ENCODE measurements around the gene EPC2.

Gene EPC2

DNA sequence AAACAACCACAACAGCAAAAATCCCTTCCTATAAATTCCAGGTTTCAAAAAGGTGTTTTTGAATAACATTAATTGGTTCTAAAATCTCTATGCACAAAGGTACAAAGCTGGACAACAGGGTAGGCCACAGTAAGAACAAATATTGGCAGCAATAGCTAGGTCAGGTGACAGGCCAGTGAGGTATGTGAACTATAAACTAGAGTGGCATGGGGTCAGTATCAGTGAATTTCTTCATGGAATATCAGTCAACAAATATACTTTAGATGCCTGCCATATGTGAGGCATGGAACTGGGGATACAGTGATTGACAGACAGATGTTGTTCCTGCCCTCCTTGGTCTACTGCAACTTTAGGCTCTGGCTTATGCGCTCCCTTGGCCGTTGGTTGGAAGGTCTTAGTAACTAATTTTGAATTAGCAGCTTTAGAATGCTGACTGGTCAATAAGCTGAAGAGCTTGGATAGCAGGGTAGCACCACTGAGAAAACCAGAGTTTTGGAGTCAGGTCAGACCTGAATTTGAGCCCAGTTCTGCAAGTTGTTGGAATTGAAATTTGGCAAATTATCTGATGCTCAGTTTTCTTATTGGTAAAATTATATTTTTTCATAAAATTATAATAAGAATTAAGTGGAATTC lies 2.3 kb upstream of the EPC2 start:
- H2BK15ac ChIP-seq (replicated peaks; ENCODE audit: low read depth) = no peak overlapping the region
- no CpG with 5 or more reads among the region's 2 CpGs for WGBS (ENCODE audit: extremely low coverage, insufficient coverage, low lambda C conversion rate)

DNA sequence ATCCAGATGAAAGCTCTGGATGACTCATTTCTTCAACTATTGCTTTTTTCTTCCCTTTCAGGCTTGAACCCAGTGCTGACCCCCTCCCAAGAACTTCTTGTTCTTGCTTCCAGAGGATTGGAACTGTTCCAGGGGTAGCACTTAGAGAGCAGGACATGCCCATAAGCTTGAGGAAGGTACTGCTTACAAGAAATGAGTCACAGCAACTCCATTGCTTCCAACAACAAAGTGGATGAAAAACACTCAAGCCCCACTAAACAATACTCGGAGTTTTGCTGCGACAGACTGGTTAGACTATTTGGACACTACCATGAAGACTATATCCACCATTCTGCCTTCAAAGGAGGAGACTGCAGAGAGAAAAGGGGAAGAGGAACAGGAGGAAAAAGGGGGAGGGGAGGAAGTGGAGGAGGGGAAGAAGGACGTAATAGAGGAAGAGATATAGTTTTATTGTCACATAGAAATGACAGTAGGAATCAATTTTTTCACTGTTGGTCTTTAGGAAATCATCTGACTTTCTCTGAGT lies 1.6 kb upstream of the EPC2 start:
- Histone ChIP-seq H3K18ac (ENCODE audit: low read length) (no peak overlapping the region), H3K4ac (ENCODE audit: low read depth, low read length) (no peak overlapping the region), H3K79me2 (ENCODE audit: control insufficient read depth, insufficient read depth, low read length) (peaks cover 22% of the 10 kb centered on the region), H2AK5ac (ENCODE audit: low read length) (no peak overlapping the region), H3K27ac (ENCODE audit: low read depth, low read length) (no peak overlapping the region), H3K4me1 (ENCODE audit: control insufficient read depth, low read depth, low read length) (no peaks in the 10 kb centered on the region), H4K5ac (ENCODE audit: low read length) (no peak overlapping the region), H3K9ac (ENCODE audit: low read length) (no peak overlapping the region), H3K27me3 (ENCODE audit: insufficient read depth, low read length, poor library complexity) (no peaks in the 10 kb centered on the region), H2BK120ac (ENCODE audit: low read depth, low read length) (no peak overlapping the region), H3K56ac (ENCODE audit: low read length) (no peak overlapping the region), H3K79me1 (ENCODE audit: low read length) (peaks cover 2% of the 10 kb centered on the region), H3K36me3 (ENCODE audit: control insufficient read depth, insufficient read depth, low read length) (no peaks in the 10 kb centered on the region), H4K8ac (ENCODE audit: low read depth, low read length) (no peak overlapping the region), H3K23ac (ENCODE audit: low read length) (no peak overlapping the region), H2BK15ac (replicated peaks; ENCODE audit: low read depth) (no peak overlapping the region), H3K4me2 (ENCODE audit: low read length) (no peak overlapping the region), H3K4me3 (ENCODE audit: low read length) (no peak overlapping the region), H2BK5ac (ENCODE audit: low read length) (no peak overlapping the region)
- 100% methylated on average over 1 of the region's 3 CpGs for WGBS (ENCODE audit: extremely low coverage, insufficient coverage, low lambda C conversion rate)
- no peak for DNase-seq

More for the DNA sequence above, 2.3 kb upstream of the EPC2 start:
- Histone ChIP-seq H3K79me1 (ENCODE audit: low read length) (peaks cover 2% of the 10 kb centered on the region), H4K8ac (ENCODE audit: low read depth, low read length) (no peak overlapping the region), H4K5ac (ENCODE audit: low read length) (no peak overlapping the region), H3K23ac (ENCODE audit: low read length) (no peak overlapping the region), H3K4me2 (ENCODE audit: low read length) (no peak overlapping the region), H3K18ac (ENCODE audit: low read length) (no peak overlapping the region), H2BK120ac (ENCODE audit: low read depth, low read length) (no peak overlapping the region), H3K4me3 (ENCODE audit: low read length) (no peak overlapping the region), H3K36me3 (ENCODE audit: control insufficient read depth, insufficient read depth, low read length) (no peaks in the 10 kb centered on the region), H2AK5ac (ENCODE audit: low read length) (no peak overlapping the region), H2BK5ac (ENCODE audit: low read length) (no peak overlapping the region), H3K27ac (ENCODE audit: low read depth, low read length) (no peak overlapping the region), H3K79me2 (ENCODE audit: control insufficient read depth, insufficient read depth, low read length) (peaks cover 17% of the 10 kb centered on the region), H3K9ac (ENCODE audit: low read length) (no peak overlapping the region), H3K4ac (ENCODE audit: low read depth, low read length) (no peak overlapping the region), H3K56ac (ENCODE audit: low read length) (no peak overlapping the region), H3K4me1 (ENCODE audit: control insufficient read depth, low read depth, low read length) (no peaks in the 10 kb centered on the region), H3K27me3 (ENCODE audit: insufficient read depth, low read length, poor library complexity) (no peaks in the 10 kb centered on the region)
- DNase-seq = no peak

DNA sequence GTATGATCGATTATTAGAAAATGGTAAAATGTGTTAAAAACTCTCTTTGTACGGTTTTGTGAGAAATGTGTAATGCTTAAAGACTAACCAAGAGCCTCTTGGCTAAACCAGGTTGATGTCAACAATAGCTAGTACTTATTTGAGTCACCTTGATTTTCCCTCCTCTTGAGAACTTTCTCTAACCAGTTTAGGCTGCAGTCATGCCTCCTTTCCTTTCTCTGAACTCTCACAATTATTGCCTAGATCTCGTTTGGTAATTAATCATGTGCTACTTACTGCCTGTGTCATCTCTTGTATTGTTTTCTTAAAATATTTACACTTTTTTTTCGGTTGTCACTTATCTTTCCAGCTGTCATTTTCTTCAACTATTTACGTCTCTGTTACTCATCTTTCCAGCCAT lies 1.1 kb upstream of the EPC2 start:
- DNase-seq = no peak
- Histone ChIP-seq H3K18ac (ENCODE audit: low read length) (no peak overlapping the region), H3K4me1 (ENCODE audit: control insufficient read depth, low read depth, low read length) (no peaks in the 10 kb centered on the region), H4K5ac (ENCODE audit: low read length) (no peak overlapping the region), H2BK5ac (ENCODE audit: low read length) (no peak overlapping the region), H3K4me2 (ENCODE audit: low read length) (no peak overlapping the region), H3K4ac (ENCODE audit: low read depth, low read length) (no peak overlapping the region), H3K27ac (ENCODE audit: low read depth, low read length) (no peak overlapping the region), H3K56ac (ENCODE audit: low read length) (no peak overlapping the region), H3K4me3 (ENCODE audit: low read length) (no peak overlapping the region), H3K23ac (ENCODE audit: low read length) (no peak overlapping the region), H2BK15ac (replicated peaks; ENCODE audit: low read depth) (no peak overlapping the region), H3K79me1 (ENCODE audit: low read length) (peaks cover 2% of the 10 kb centered on the region), H3K27me3 (ENCODE audit: insufficient read depth, low read length, poor library complexity) (no peaks in the 10 kb centered on the region), H4K8ac (ENCODE audit: low read depth, low read length) (no peak overlapping the region), H3K9ac (ENCODE audit: low read length) (peak overlapping the region; percentile 76), H2AK5ac (ENCODE audit: low read length) (no peak overlapping the region), H2BK120ac (ENCODE audit: low read depth, low read length) (no peak overlapping the region), H3K36me3 (ENCODE audit: control insufficient read depth, insufficient read depth, low read length) (no peaks in the 10 kb centered on the region), H3K79me2 (ENCODE audit: control insufficient read depth, insufficient read depth, low read length) (peaks cover 24% of the 10 kb centered on the region)
- 100% methylated on average over 2 of the region's 5 CpGs for WGBS (ENCODE audit: extremely low coverage, insufficient coverage, low lambda C conversion rate)

- peak; percentile 93 for DNase-seq
- H3K36me3 ChIP-seq (ENCODE audit: control insufficient read depth, insufficient read depth, low read length) = no peaks in the 10 kb centered on the region
- H3K4me3 ChIP-seq (ENCODE audit: low read length) = peak overlapping the region; percentile 88
- peak overlapping the region; percentile 92 for H3K23ac ChIP-seq (ENCODE audit: low read length)
- peak overlapping the region; percentile 94 for H2BK5ac ChIP-seq (ENCODE audit: low read length)
- H2AK5ac ChIP-seq (ENCODE audit: low read length) = no peak overlapping the region
- peak overlapping the region; percentile 98 for H3K18ac ChIP-seq (ENCODE audit: low read length)
- H2BK15ac ChIP-seq (replicated peaks; ENCODE audit: low read depth) = no peak overlapping the region
- no CpG with 5 or more reads among the region's 69 CpGs for WGBS (ENCODE audit: extremely low coverage, insufficient coverage, low lambda C conversion rate)
- H2BK120ac ChIP-seq (ENCODE audit: low read depth, low read length) = peak overlapping the region; percentile 62
- H3K79me1 ChIP-seq (ENCODE audit: low read length) = peaks cover 4% of the 10 kb centered on the region
- peak overlapping the region; percentile 95 for H3K4me2 ChIP-seq (ENCODE audit: low read length)
- peak overlapping the region; percentile 88 for H4K8ac ChIP-seq (ENCODE audit: low read depth, low read length)
- no peaks in the 10 kb centered on the region for H3K4me1 ChIP-seq (ENCODE audit: control insufficient read depth, low read depth, low read length)
- H3K27ac ChIP-seq (ENCODE audit: low read depth, low read length) = peak overlapping the region; percentile 95
- H3K56ac ChIP-seq (ENCODE audit: low read length) = peak overlapping the region; percentile 99
- H3K27me3 ChIP-seq (ENCODE audit: insufficient read depth, low read length, poor library complexity) = no peaks in the 10 kb centered on the region
- peak overlapping the region; percentile 93 for H3K4ac ChIP-seq (ENCODE audit: low read depth, low read length)
- H3K9ac ChIP-seq (ENCODE audit: low read length) = peak overlapping the region; percentile 95
- peaks cover 37% of the 10 kb centered on the region for H3K79me2 ChIP-seq (ENCODE audit: control insufficient read depth, insufficient read depth, low read length)
- H4K5ac ChIP-seq (ENCODE audit: low read length) = no peak overlapping the region
These were observed 460 bp downstream of the EPC2 start for GRCh38 chr2:148644883-148645538.

DNA sequence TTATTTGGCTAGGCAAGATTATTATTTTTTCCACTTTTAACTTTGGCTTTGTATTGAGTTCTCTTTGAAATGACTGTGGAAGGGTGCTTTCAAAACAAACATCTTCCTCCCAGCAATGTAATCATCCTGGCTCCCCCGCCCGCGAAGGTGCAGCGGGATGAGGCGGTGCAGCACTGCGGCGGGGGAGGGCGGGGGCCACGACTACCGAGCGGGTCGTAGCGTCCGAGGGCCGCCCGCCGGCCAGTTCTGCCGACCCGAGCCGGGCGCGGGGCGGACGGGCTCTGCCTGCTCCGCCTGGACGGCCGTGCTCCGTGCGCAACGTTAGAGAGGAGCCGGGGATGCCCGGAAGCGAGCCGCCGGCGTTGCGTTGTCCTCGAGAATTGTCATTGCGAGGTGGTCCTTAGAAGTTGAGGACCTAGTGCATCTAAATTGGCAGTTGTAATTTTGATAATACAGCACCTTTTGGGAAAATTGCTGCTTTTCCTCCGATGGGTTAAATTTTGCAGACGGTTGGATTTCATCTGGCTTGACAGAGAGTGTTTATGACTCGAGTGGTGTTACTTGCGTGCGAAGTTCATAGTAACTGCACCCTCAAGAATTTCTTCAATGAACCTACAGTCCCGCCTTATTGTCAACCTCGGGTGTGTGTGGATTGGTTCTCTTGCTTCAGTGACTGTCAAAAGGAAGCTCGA lies 1.1 kb downstream of the EPC2 start:
- no peak overlapping the region for H3K27ac ChIP-seq (ENCODE audit: low read depth, low read length)
- peak overlapping the region; percentile 52 for H3K18ac ChIP-seq (ENCODE audit: low read length)
- peak overlapping the region; percentile 95 for H3K4me2 ChIP-seq (ENCODE audit: low read length)
- H3K56ac ChIP-seq (ENCODE audit: low read length) = peak overlapping the region; percentile 84
- DNase-seq = peak; percentile 65
- H2BK120ac ChIP-seq (ENCODE audit: low read depth, low read length) = no peak overlapping the region
- no CpG with 5 or more reads among the region's 47 CpGs for WGBS (ENCODE audit: extremely low coverage, insufficient coverage, low lambda C conversion rate)
- H3K23ac ChIP-seq (ENCODE audit: low read length) = no peak overlapping the region
- H4K5ac ChIP-seq (ENCODE audit: low read length) = no peak overlapping the region
- no peak overlapping the region for H3K4ac ChIP-seq (ENCODE audit: low read depth, low read length)
- H2AK5ac ChIP-seq (ENCODE audit: low read length) = no peak overlapping the region
- H3K4me3 ChIP-seq (ENCODE audit: low read length) = peak overlapping the region; percentile 76
- H3K4me1 ChIP-seq (ENCODE audit: control insufficient read depth, low read depth, low read length) = no peaks in the 10 kb centered on the region
- H3K79me2 ChIP-seq (ENCODE audit: control insufficient read depth, insufficient read depth, low read length) = peaks cover 38% of the 10 kb centered on the region
- no peak overlapping the region for H4K8ac ChIP-seq (ENCODE audit: low read depth, low read length)
- no peaks in the 10 kb centered on the region for H3K27me3 ChIP-seq (ENCODE audit: insufficient read depth, low read length, poor library complexity)
- H3K36me3 ChIP-seq (ENCODE audit: control insufficient read depth, insufficient read depth, low read length) = no peaks in the 10 kb centered on the region
- H2BK5ac ChIP-seq (ENCODE audit: low read length) = no peak overlapping the region
- H2BK15ac ChIP-seq (replicated peaks; ENCODE audit: low read depth) = no peak overlapping the region
- H3K79me1 ChIP-seq (ENCODE audit: low read length) = peaks cover 4% of the 10 kb centered on the region
- peak overlapping the region; percentile 69 for H3K9ac ChIP-seq (ENCODE audit: low read length)
